ES-I3 (cell line): Measurements from ENCODE around the gene ZDHHC11.
"Not testable (repeated sequence)": the region's sequence is repeated elsewhere in the genome, so short reads cannot be mapped to it uniquely, and the experiment has no call there.

ENCODE experiments used
- H3K36me3 ChIP-seq: 2 replicates; pipeline ENCODE4 v1.6.1; 2013; ENCODE audit warnings: mild to moderate bottlenecking, low read length, control low read depth, moderate library complexity; ENCODE audit not compliant: insufficient read depth
- H3K4me1 ChIP-seq: 2 replicates; pipeline ENCODE4 v1.6.1; 2013; ENCODE audit warnings: mild to moderate bottlenecking, control low read depth, low read length; ENCODE audit not compliant: insufficient read depth
- H3K9ac ChIP-seq: 2 replicates; pipeline ENCODE4 v1.6.1; 2013; ENCODE audit warnings: low read depth, mild to moderate bottlenecking, low read length, moderate library complexity
- H3K9me3 ChIP-seq: 2 replicates; pipeline ENCODE4 v1.6.1; 2013; ENCODE audit warnings: mild to moderate bottlenecking, low read length, moderate library complexity; ENCODE audit not compliant: control insufficient read depth, insufficient read depth

ZDHHC11 gene

DNA sequence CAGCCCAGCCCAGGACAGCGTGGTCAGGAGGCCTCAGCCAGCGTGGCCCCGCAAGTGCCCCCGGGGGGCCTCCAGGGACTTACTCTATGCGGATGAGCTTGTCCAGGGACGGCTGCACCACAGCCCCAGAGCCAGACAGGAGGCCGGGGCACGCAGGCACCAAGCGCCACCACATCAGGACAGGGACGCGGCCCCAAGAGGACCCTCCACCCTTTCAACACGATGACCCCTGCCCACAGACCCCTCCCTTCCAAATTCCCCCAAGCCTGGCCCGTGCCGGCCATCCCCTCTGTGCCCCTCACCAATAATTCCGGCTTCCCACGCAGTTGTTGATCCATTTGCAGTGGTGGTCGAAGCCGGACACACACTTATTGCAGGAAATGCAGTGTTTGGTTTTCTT lies 3.6 kb downstream of the ZDHHC11 start:
- H3K9ac ChIP-seq, H3K36me3 ChIP-seq, H3K4me1 ChIP-seq, H3K9me3 ChIP-seq: not testable (repeated sequence)

DNA sequence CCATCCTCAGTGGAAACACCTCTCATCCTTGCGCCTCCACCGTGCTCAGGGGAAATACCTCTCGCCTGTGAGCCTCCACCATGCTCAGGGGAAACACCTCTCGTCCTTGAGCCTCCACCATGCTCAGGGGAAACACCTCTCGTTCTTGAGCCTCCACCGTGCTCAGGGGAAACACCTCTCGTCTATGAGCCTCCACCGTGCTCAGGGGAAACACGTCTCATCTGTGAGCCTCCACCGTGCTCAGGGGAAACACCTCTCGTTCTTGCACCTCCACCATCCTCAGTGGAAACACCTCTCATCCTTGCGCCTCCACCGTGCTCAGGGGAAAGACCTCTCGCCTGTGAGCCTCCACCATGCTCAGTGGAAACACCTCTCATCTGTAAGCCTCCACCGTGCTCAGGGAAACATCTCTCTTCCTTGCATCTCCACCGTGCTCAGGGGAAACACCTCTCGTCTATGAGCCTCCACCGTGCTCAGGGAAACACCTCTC lies 4.1 kb downstream of the ZDHHC11 start:
- H3K4me1 ChIP-seq, H3K36me3 ChIP-seq: not testable (repeated sequence)

DNA sequence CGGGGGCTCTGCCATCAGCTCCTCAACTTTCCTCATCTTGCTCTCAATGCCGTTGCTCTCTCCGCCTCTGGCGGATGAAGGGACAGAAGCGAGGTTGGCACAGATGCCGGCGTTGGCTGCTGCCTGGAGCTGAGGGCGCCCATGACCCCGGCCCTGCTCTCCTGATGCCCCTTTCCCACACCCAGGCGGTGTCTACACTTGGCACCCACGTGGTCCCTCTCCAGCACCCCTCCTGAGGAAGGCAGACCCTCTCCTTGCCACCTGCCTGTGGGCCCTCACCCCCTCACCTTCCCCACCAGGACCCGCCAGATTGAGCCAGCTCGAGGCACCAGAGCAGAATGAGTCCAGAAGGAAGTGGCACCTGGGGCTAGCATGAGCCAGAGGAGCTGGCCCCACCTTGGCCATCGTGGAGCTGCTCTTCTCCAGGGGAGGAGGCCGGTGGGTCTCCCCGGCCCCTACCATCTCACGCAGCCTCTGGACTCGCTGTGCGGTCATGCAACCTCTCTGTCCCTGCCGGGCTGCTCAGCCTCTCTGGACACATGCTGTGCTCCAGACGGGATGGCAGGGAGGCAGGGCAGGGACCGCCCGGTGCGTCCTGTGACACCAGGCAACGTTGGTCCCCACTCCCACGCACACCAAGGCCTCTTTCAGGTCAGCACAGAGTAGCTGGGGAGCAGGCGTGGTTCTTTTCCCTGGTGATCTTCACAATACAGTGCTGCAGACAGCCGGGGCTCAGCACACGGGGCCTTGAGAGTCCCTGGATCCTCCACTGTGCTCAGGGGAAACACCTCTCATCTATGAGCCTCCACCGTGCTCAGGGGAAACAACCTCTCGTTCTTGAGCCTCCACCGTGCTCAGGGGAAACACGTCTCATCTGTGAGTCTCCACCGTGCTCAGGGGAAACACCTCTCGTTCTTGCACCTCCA lies 4.8 kb downstream of the ZDHHC11 start:
- H3K9me3 ChIP-seq, H3K36me3 ChIP-seq, H3K4me1 ChIP-seq, H3K9ac ChIP-seq: not testable (repeated sequence)

More for the DNA sequence above, 4.1 kb downstream of the ZDHHC11 start:
- not testable (repeated sequence) for H3K9me3 ChIP-seq, H3K9ac ChIP-seq

DNA sequence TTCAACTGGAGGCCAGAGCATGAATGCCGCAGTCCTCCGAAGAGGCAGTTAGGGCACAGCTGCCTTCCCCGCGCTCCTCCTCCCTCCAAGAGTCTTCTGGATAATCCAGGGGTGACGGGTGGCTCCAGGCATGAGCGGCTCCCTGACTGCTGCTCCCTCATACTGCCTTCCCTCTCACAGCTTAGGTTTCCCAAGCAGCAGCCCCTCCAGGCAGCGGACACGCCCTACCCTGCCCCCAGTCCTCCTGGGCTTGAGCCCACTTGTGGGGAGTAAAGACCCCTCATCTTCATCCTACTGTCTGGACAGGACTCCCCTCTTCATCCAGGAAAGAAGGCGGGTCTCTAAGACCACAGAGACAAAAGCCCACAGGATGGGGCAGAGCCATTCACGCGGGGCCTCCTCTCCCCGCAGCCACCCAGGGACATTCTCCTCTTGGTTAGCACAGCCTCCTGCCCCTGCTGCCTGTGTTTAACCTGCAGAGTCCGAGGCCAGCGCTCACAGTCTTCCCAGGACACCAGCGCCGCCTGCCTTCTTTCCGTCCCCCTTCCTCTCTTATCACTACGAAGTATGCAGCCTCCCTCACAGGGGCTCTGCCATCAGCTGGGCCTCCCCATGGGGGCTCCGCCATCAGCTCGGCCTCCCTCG lies 5.6 kb downstream of the ZDHHC11 start:
- H3K36me3 ChIP-seq, H3K4me1 ChIP-seq, H3K9ac ChIP-seq, H3K9me3 ChIP-seq: not testable (repeated sequence)

DNA sequence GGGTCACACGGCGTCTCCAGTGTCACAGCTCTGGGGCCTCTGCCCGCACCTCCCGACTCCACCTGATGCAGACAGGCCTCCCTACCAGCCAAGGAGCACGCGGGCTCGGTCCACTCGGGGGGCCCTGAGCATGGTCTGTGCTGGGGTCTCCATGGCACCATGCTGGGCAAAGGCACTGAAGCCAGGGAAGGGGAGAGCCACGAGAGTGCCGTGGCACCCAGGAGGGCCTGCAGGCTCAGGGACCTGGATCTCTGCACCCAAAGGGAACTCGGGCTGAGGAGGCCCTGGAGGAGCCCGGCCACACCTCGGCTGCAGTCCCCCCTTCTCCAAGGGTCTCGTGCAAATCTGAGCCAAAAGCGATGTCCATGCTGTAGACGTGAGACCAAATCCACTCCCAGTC lies 6.4 kb downstream of the ZDHHC11 start:
- not testable (repeated sequence) for H3K4me1 ChIP-seq, H3K9me3 ChIP-seq

DNA sequence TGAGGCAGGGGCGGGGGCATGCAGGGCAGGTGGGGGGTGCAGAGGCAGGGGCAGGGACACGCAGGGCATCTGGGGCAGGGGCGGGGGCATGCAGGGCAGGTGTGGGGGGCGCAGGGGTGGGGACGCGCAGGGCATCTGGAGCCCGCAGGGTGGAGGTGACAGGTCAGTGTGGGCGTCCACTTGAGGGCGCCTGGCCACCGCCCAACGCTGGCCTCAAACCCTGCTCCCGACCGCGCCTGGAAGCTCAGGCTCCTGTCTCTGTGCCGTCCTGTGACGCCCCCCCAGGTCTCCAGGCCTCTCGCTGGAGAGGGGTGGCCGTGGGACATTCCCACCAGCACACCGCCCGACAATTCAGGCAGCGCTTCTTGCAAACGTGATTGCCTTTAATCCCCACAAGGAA lies 6.9 kb downstream of the ZDHHC11 start:
- not testable (repeated sequence) for H3K36me3 ChIP-seq, H3K4me1 ChIP-seq, H3K9me3 ChIP-seq, H3K9ac ChIP-seq

More for the DNA sequence above, 6.4 kb downstream of the ZDHHC11 start:
- H3K9ac ChIP-seq, H3K36me3 ChIP-seq: not testable (repeated sequence)

DNA sequence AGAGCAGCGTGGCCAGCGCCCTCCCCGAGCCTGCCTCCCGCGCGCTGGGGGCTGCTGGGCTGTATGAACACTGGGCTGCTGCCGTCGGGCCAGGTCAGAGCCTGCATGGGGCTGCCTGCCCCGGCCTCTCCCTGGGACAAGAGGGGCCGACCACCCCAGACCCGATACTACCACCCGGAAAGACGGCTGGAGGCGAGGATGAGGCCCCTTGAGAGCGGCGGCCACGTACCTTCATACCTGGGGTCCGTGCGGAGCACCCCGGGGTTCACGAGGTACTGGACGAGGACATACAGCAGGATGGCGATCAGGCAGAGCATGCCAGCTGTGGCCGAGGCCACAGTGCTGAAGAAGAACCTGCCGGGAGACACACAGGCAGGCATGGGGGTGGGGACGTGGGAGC lies 7.4 kb downstream of the ZDHHC11 start:
- H3K36me3 ChIP-seq, H3K9me3 ChIP-seq, H3K9ac ChIP-seq, H3K4me1 ChIP-seq: not testable (repeated sequence)

DNA sequence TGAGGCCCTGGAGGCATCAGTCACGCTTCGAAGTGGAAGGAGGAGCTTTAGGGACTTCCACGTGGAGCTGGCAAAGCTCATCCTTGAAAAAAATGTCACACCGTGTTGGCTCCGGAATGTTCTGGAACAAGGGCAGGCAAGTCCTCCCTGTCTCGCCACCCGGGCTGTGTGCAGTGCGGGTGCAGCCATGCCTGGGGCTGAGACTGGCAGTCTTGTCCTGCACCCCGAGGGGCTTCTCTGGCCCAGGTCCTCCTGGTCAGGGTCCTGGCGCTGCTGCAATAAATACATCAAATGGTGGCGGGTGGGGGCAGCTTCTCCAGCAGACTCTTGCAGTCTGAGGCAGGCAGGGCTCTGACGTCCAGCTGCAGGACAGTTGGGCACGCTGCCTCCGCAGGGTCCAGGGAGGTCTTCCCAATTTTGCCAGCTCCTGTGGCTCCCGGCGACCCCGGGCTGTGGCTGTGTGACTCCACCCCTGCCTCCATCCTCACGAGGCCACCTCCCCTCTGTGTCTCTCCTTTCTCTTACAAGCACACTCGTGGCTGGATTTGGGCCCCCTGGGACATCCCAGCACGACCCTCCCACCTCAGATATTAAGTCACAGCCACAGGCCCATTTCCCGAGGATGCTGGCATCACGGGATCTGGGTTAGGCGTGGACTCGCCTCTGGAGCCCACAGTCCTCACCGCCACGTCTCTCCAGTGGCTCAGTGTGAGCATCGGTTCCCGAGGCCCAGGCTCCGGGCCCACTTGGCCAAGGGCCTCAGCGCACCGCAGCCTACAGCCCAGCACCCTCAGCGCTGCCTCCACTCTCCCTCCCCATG lies 8.2 kb downstream of the ZDHHC11 start:
- H3K9me3 ChIP-seq, H3K36me3 ChIP-seq, H3K4me1 ChIP-seq, H3K9ac ChIP-seq: not testable (repeated sequence)

DNA sequence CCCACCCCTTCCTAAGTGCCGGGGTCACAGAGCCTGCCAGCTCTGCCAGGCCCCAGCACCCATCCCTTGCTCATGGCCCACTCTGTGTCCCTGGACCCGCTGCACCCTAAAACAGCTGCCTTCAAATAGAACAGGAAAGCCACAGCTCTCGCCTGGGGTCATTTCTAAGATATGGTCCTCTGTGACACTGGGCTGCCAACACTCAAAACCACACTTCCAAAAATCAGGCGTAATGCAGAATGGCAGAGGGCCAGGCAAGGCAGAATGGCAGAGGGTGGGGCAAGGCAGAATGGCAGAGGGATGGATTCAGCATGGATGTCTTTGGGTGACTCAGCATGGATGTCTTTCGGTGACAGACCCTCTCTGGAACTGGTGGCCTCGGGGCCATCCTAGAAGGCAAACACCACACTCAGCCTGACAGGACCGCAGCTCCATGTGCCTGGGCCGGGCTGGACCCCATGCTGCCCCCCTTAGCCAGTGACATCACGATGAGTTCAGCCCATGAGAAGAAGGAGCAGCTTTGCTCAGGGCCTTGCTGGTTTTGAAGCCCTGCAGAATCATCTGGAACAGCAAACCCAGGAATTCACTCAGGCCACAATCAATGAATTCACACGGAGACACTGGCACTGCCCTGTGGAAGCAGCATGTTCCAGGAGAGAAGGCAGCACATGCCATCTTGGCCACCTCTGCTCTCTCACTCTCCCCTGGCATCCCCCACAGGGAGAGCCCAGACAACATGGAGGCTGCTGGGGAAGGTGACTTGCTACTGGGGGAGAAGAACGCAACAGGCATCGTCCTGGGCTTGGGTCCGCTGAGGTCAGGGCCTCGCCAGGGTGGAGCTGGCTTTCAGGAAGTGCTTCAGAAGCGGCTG lies 9.0 kb downstream of the ZDHHC11 start:
- not testable (repeated sequence) for H3K9me3 ChIP-seq, H3K4me1 ChIP-seq, H3K9ac ChIP-seq, H3K36me3 ChIP-seq

DNA sequence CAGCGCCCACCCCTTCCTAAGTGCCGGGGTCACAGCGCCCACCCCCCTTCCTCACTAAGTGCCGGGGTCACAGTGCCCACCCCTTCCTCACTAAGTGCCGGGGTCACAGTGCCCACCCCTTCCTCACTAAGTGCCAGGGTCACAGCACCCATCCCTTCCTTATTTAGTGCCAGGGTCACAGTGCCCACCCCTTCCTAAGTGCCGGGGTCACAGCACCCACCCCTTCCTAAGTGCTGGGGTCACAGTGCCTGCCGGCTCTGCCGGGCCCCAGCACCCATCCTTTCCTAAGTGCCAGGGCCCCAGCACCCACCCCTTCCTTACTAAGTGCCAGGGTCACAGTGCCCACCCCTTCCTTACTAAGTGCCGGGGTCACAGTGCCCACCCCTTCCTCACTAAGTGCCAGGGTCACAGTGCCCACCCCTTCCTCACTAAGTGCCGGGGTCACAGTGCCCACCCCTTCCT lies 9.8 kb downstream of the ZDHHC11 start:
- H3K36me3 ChIP-seq, H3K4me1 ChIP-seq, H3K9me3 ChIP-seq, H3K9ac ChIP-seq: not testable (repeated sequence)

DNA sequence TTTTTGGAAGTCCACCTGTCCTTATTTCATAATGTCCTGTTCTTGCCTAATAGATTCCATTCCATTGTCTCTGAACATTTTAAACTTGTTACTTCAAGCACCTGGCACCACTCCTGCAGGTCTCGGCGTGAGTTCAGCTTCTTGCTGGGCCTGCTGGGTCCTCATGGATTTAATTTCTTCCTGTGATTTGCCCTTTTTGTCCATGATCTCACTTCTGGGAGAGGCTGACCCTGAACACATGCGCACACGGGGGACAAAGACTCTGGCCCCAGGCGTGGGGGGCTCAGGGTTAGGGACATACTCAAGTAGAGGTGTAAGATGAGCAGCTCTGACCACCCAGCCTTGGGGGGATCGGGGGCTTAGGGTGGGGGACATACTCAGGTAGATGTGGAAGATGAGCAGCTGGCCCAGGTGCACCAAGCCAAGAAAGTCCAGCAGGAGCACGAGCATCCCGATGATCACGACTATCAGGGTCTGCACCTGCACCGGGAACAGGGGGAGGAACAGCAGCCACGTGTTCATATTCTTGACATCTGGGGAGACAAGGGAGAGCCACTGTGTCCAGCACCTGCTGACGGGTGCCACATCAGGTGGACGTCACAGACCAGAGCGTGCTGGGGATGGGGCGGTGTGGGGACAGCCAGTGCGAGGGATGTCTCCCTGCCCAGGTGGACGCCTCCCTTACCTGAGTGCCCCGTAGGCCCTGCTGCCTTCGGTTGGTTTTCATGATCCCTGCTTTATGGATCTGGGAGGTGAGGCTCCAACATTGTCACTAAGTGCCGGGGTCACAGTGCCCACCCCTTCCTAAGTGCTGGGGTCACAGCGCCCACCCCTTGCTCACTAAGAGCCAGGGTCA lies 10.4 kb downstream of the ZDHHC11 start:
- H3K36me3 ChIP-seq, H3K4me1 ChIP-seq, H3K9ac ChIP-seq, H3K9me3 ChIP-seq: not testable (repeated sequence)

DNA sequence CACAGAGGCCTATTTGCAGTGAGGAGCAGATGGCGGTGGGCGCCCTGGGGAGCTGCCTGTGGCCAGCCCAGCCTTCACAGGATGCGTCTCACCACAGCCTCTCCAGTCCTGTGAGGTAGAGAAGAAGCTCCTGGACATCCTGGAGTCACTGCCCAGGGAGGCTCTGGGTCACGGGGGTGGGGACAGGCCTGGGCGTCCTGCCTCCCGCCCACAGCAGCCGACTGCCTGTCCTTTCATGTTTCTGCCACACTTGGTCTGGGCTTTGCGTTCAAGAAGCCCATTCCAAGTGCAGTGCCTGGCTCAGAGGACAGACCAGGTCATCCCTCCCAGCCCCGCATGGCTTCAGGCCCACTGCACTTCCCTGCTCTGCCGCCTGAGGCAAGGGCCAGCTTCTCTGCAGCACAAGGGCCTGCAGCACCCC lies 12.3 kb downstream of the ZDHHC11 start:
- H3K4me1 ChIP-seq, H3K9me3 ChIP-seq, H3K36me3 ChIP-seq, H3K9ac ChIP-seq: not testable (repeated sequence)

DNA sequence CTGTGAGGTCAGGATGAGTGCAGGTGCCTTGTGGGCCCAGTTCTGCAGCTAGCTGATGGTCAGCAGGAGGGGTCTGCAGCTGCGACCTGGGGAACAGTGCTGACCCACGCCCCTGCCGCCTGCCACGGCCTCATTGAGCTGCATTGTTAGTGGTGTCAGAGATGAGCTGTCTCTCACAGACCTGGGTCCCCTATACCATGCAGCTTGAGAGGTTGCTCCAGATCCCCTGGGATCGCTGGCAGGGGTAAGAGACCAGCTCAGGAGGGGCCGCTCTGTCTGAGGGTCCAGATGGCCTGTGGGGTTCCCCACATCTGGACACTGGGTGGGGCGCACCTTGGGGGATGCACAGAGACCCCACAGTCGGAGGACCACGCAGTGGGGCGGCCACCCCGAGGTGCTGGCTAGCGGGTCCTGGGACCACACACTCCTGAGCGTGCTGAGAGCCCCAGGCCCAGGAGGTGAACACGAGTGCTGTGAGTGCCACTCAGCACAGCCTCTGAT lies 13.1 kb downstream of the ZDHHC11 start:
- not testable (repeated sequence) for H3K36me3 ChIP-seq, H3K9me3 ChIP-seq, H3K4me1 ChIP-seq, H3K9ac ChIP-seq
